Fibroblast of the aortic adventitia (primary cell): ENCODE results near the gene SESN2. TPM values are rescaled to one million over a fixed set of nuclear protein-coding genes. Genes with fewer than 3 reads are reported as not detected.

Experiments used
- DNase-seq: peaks from one replicate; pipeline ENCODE4 v3.0.0-alpha.2; 2010; ENCODE audit warnings: low read depth
- H3K4me3 ChIP-seq: 2 replicates; pipeline ENCODE4 v1.5.1; 2011; ENCODE audit warnings: low read depth, mild to moderate bottlenecking, control low read depth, low read length, moderate library complexity
- CTCF ChIP-seq: IDR thresholded peaks from 2 replicates; pipeline ENCODE4 v1.5.1; 2011; ENCODE audit warnings: mild to moderate bottlenecking, low read length, control low read depth, inconsistent platforms; ENCODE audit not compliant: insufficient read depth
- total RNA-seq: library from RNA; depleted of rRNA; stranded (reverse); fragments of >200 nt; gene quantifications from 2 replicates; pipeline ENCODE4 v1.2.3, GENCODE V29; 2012; ENCODE audit warnings: low replicate concordance

Gene SESN2
- total RNA-seq, 1 donor: 47.4 TPM

GRCh38 chr1:28282426-28283407 is 23.4 kb downstream of the SESN2 start:
- H3K4me3 ChIP-seq: no peak overlapping the region
- no peak for TF ChIP-seq CTCF
- no peak for DNase-seq

GRCh38 chr1:28286111-28286510 is 26.8 kb downstream of the SESN2 start:
- no peak overlapping the region for H3K4me3 ChIP-seq
- TF ChIP-seq CTCF: no peak
- no peak for DNase-seq

- no peak for TF ChIP-seq CTCF
- H3K4me3 ChIP-seq: no peak overlapping the region
- no peak for DNase-seq
Measured at GRCh38 chr1:28288487-28288886, 29.2 kb downstream of the SESN2 start.

- TF ChIP-seq CTCF: no peak
- DNase-seq: no peak
- no peak overlapping the region for H3K4me3 ChIP-seq
Measured at GRCh38 chr1:28290851-28291250, 31.5 kb downstream of the SESN2 start.

- H3K4me3 ChIP-seq: no peak overlapping the region
- no peak for DNase-seq
- TF ChIP-seq CTCF: no peak
Measured at GRCh38 chr1:28291711-28292110, 32.4 kb downstream of the SESN2 start.

- DNase-seq: no peak
- TF ChIP-seq CTCF: no peak
- no peak overlapping the region for H3K4me3 ChIP-seq
Measured at GRCh38 chr1:28295936-28296335, 36.6 kb downstream of the SESN2 start.
